LNCAP (cell line): ENCODE data around the gene MRTFA.

Source experiments
- CTCF ChIP-seq: fragments of 450-650 bp; IDR thresholded peaks from 2 replicates; pipeline ENCODE4 v1.5.1; 2017; ENCODE audit warnings: mild to moderate bottlenecking

Gene MRTFA

GRCh38 chr22:40653361-40653760, 16.8 kb upstream of the MRTFA start:
- no peak for TF ChIP-seq CTCF

GRCh38 chr22:40651563-40652501, 15.3 kb upstream of the MRTFA start:
- no peak for TF ChIP-seq CTCF

DNA sequence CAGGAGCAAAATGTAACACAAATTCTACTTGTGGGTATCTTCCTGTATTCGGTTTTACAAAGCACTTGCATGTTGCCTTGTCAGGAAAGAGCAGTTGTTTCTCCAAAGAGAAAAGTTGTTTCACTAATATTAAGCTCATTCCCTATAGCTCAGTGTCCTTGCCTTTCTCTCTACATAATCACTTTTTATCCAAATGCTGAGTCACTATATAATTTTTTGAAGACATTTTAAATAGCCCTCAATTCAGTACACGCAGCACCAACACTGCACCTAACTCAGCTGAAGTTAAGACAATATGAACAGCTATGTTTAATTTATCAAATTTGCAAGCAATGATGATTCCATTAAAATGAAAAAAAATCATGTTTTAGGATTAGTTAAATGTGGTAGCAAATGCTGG, 14.5 kb upstream of the MRTFA start:
- no peak for TF ChIP-seq CTCF

DNA sequence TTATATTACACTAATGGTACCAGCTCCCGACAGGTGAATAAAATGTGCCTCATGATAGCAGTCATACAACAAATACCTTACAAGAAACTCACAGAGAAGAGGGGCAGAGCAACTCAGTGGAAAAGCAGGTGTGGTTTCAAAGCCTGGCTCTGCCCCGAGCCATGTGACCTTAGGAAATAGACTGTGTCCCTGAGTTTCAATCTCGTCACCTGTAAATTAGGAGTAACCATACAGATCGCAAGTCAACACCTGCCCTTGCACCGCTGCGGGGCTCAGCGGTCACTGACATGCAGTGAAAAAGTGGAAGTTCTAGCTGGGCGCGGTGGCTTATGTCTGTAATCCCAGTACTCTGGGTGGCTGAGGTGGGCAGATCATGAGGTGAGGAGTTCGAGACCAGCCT, 11.9 kb upstream of the MRTFA start:
- TF ChIP-seq CTCF = no peak

- TF ChIP-seq CTCF = no peak
Measured at GRCh38 chr22:40645579-40646197, 9.2 kb upstream of the MRTFA start.

DNA sequence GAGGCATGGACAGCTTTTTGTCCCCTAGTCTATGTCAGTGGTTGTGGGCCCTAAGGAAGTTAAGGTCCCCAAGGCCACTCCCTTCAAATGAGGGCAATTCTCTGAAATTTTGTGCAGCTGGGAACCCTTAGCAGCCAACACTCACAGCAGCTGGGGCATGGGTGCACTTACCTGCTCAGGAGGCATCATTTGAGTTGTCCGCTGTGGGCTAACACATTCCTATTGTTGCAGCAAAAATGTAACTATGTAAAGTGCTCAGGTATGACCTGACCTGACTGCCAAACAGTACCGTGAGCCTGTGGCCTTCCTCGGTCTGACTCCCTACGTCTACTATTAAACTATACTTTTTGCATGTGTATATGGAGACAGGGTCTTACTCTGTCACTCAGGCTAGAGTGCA, 5.8 kb upstream of the MRTFA start:
- TF ChIP-seq CTCF = no peak

DNA sequence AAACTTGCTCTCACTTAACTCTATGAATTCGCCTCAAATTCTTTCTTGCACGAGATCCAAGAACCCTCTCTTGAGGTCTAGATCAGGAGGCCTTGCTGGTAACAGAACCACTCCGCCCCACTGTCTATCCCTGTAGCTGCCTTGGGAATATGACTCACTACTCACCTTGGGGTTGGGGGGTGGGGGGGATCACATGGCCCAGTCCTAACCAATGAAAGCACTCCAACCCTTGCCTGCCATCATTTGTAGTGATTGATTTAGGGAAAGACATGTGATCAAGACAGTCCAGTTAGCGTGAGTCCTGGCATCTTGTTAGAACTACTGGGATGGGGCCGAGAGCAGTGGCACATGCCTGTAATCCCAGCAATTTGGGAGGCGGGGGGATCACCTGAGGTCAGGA, 4.8 kb upstream of the MRTFA start:
- no peak for TF ChIP-seq CTCF
